HG03039 (cell line): Measurements from ENCODE around the gene CYBB.
A peak's percentile ranks its signal among the peaks of the same experiment; 100 is the strongest.
"Not testable (repeated sequence)": the region's sequence is repeated elsewhere in the genome, so short reads cannot be mapped to it uniquely, and the experiment has no call there.

Source experiments
- ATAC-seq: cut with Tn5 transposase; IDR thresholded peaks from one replicate; pipeline ENCODE4 v1.9.1; 2021; ENCODE audit warnings: mild to moderate bottlenecking, moderate library complexity; ENCODE audit not compliant: unreplicated experiment

CYBB gene

GRCh38 chrX:37779857-37780256 lies at the start of gene CYBB:
Gene CYBB, plus strand, starts transcription at chrX:37780059. Its CDS starts 19 bp downstream, at chrX:37780078.
- ATAC-seq = no peak

- peak; percentile 41 for ATAC-seq
Measured at GRCh38 chrX:37745354-37745753, 34.5 kb upstream of the CYBB start.

- ATAC-seq = peak; percentile 18
Measured at GRCh38 chrX:37745835-37746217, 34.0 kb upstream of the CYBB start.

GRCh38 chrX:37746218-37746941 lies 33.5 kb upstream of the CYBB start:
- peak; percentile 94 for ATAC-seq

- ATAC-seq = no peak
Measured at GRCh38 chrX:37746951-37747350, 32.9 kb upstream of the CYBB start.

- no peak for ATAC-seq
Measured at GRCh38 chrX:37752281-37752680, 27.6 kb upstream of the CYBB start.

- no peak for ATAC-seq
Measured at GRCh38 chrX:37752936-37753335, 26.9 kb upstream of the CYBB start.

GRCh38 chrX:37753384-37753783 lies 26.5 kb upstream of the CYBB start:
- ATAC-seq = no peak

- no peak for ATAC-seq
Measured at GRCh38 chrX:37754516-37754915, 25.3 kb upstream of the CYBB start.

GRCh38 chrX:37755025-37755424 lies 24.8 kb upstream of the CYBB start:
- ATAC-seq = peak; percentile 91

- ATAC-seq = no peak
Measured at GRCh38 chrX:37757082-37757481, 22.8 kb upstream of the CYBB start.

GRCh38 chrX:37759351-37759750 lies 20.5 kb upstream of the CYBB start:
- ATAC-seq = no peak

GRCh38 chrX:37759878-37760418 lies 19.9 kb upstream of the CYBB start:
- ATAC-seq = no peak

GRCh38 chrX:37763400-37763799 lies 16.5 kb upstream of the CYBB start:
- no peak for ATAC-seq

GRCh38 chrX:37765507-37765906 lies 14.4 kb upstream of the CYBB start:
- ATAC-seq = no peak

GRCh38 chrX:37767430-37767829 lies 12.4 kb upstream of the CYBB start:
- no peak for ATAC-seq

GRCh38 chrX:37768866-37769265 lies 11.0 kb upstream of the CYBB start:
- not testable (repeated sequence) for ATAC-seq

- ATAC-seq = no peak
Measured at GRCh38 chrX:37776283-37776986, 3.4 kb upstream of the CYBB start.

GRCh38 chrX:37776987-37777325 lies 2.9 kb upstream of the CYBB start:
- no peak for ATAC-seq

- ATAC-seq = no peak
Measured at GRCh38 chrX:37781081-37781480, 1.2 kb downstream of the CYBB start.

GRCh38 chrX:37781814-37782213 lies 2.0 kb downstream of the CYBB start:
- ATAC-seq = no peak

- no peak for ATAC-seq
Measured at GRCh38 chrX:37782359-37782758, 2.5 kb downstream of the CYBB start.
